Loucy (cell line): ENCODE results near the gene DOCK3.
A peak's percentile ranks its signal among the peaks of the same experiment; 100 is the strongest.

Experiments
- H2AFZ ChIP-seq: fragments of 200-600 bp; sonication (generic); 2 replicates; pipeline ENCODE4 v1.6.0; 2016; ENCODE audit warnings: antibody characterized with exemption, mild to moderate bottlenecking, low read length, moderate library complexity
- H3F3A ChIP-seq: fragments of 200-600 bp; 2 replicates; pipeline ENCODE4 v1.6.0; 2016; ENCODE audit warnings: antibody characterized with exemption, low read depth, mild to moderate bottlenecking
- H3K27me3 ChIP-seq: fragments of 200-600 bp; sonication (generic); 2 replicates; pipeline ENCODE4 v1.6.1; 2014; ENCODE audit warnings: low read length, mild to moderate bottlenecking; ENCODE audit not compliant: insufficient read depth, poor library complexity, severe bottlenecking
- H3K36me3 ChIP-seq: fragments of 200-600 bp; sonication (generic); 2 replicates; pipeline ENCODE4 v1.6.1; 2016; ENCODE audit warnings: low read length; ENCODE audit not compliant: insufficient read depth
- H3K4me1 ChIP-seq: fragments of 200-600 bp; sonication (generic); 2 replicates; pipeline ENCODE4 v1.5.1; 2014; ENCODE audit warnings: low read length, mild to moderate bottlenecking; ENCODE audit not compliant: insufficient read depth, poor library complexity, severe bottlenecking
- H3K4me2 ChIP-seq: fragments of 200-600 bp; sonication (generic); 2 replicates; pipeline ENCODE4 v1.6.0; 2014; ENCODE audit warnings: antibody characterized with exemption, low read length, low read depth, mild to moderate bottlenecking; ENCODE audit not compliant: poor library complexity, severe bottlenecking
- H3K4me3 ChIP-seq: fragments of 200-600 bp; sonication (generic); 2 replicates; pipeline ENCODE4 v1.5.1; 2014; ENCODE audit warnings: low read length, mild to moderate bottlenecking, mixed read lengths; ENCODE audit not compliant: poor library complexity, severe bottlenecking
- H3K79me2 ChIP-seq: fragments of 200-600 bp; sonication (generic); 2 replicates; pipeline ENCODE4 v1.6.1; 2014; ENCODE audit warnings: low read length; ENCODE audit not compliant: insufficient read depth
- H3K9ac ChIP-seq: fragments of 200-600 bp; sonication (generic); 2 replicates; pipeline ENCODE4 v1.6.0; 2014; ENCODE audit warnings: mild to moderate bottlenecking, low read depth, low read length, moderate library complexity; ENCODE audit not compliant: poor library complexity, severe bottlenecking
- H3K9me2 ChIP-seq: fragments of 200-600 bp; sonication (generic); replicated peaks from 2 replicates; pipeline ENCODE4 v1.6.1; 2016; ENCODE audit warnings: low read depth, low read length, mixed read lengths
- H3K9me3 ChIP-seq: fragments of 200-600 bp; sonication (generic); 2 replicates; pipeline ENCODE4 v1.6.1; 2014; ENCODE audit warnings: mild to moderate bottlenecking, antibody characterized with exemption, low read length, low read depth; ENCODE audit not compliant: insufficient read depth
- H4K20me1 ChIP-seq: fragments of 200-600 bp; sonication (generic); 2 replicates; pipeline ENCODE4 v1.6.0; 2014; ENCODE audit warnings: antibody characterized with exemption, low read length, mild to moderate bottlenecking; ENCODE audit not compliant: insufficient read depth, poor library complexity, severe bottlenecking
- CTCF ChIP-seq: fragments of 200-600 bp; sonication (generic); conservative IDR thresholded peaks from 2 replicates; pipeline ENCODE4 v1.5.1; 2014; ENCODE audit warnings: mild to moderate bottlenecking, antibody characterized with exemption, low read length
- EZH2phosphoT487 ChIP-seq: fragments of 200-600 bp; IDR thresholded peaks from 2 replicates; pipeline ENCODE4 v1.6.1; 2018; ENCODE audit warnings: antibody characterized with exemption, mild to moderate bottlenecking, moderate library complexity, borderline replicate concordance

The DOCK3 gene

GRCh38 chr3:51268132-51268531 is 593.4 kb downstream of the DOCK3 start:
- TF ChIP-seq EZH2phosphoT487: no peak
- no peak for TF ChIP-seq CTCF
- H4K20me1 ChIP-seq: no peaks in the 10 kb centered on the region
- no peaks in the 10 kb centered on the region for H3K79me2 ChIP-seq
- no peak overlapping the region for H3K9ac ChIP-seq
- H2AFZ ChIP-seq: no peak overlapping the region
- H3F3A ChIP-seq: no peaks in the 10 kb centered on the region
- no peaks in the 10 kb centered on the region for H3K4me1 ChIP-seq
- H3K9me2 ChIP-seq: no peaks in the 10 kb centered on the region
- no peaks in the 10 kb centered on the region for H3K9me3 ChIP-seq
- no peaks in the 10 kb centered on the region for H3K36me3 ChIP-seq
- H3K4me2 ChIP-seq: no peak overlapping the region
- no peaks in the 10 kb centered on the region for H3K27me3 ChIP-seq
- no peak overlapping the region for H3K4me3 ChIP-seq

GRCh38 chr3:51269466-51269865 is 594.7 kb downstream of the DOCK3 start:
- peak; percentile 25; the same call in 1 of the 2 replicates for TF ChIP-seq CTCF
- no peak for TF ChIP-seq EZH2phosphoT487
- H3K9me3 ChIP-seq: no peaks in the 10 kb centered on the region

GRCh38 chr3:51270559-51270958 is 595.8 kb downstream of the DOCK3 start:
- no peaks in the 10 kb centered on the region for H3K79me2 ChIP-seq

More at GRCh38 chr3:51269466-51269865, 594.7 kb downstream of the DOCK3 start:
- no peaks in the 10 kb centered on the region for H3K9me2 ChIP-seq
- H3K79me2 ChIP-seq: no peaks in the 10 kb centered on the region
- H3K4me1 ChIP-seq: no peaks in the 10 kb centered on the region
- H3K4me3 ChIP-seq: no peak overlapping the region
- no peaks in the 10 kb centered on the region for H3K36me3 ChIP-seq
- H2AFZ ChIP-seq: no peak overlapping the region
- no peaks in the 10 kb centered on the region for H3K27me3 ChIP-seq
- no peak overlapping the region for H3K4me2 ChIP-seq
- H3K9ac ChIP-seq: no peak overlapping the region
- no peaks in the 10 kb centered on the region for H4K20me1 ChIP-seq
- H3F3A ChIP-seq: no peaks in the 10 kb centered on the region

More at GRCh38 chr3:51270559-51270958, 595.8 kb downstream of the DOCK3 start:
- no peak overlapping the region for H3K9ac ChIP-seq
- no peaks in the 10 kb centered on the region for H3K36me3 ChIP-seq
- H3F3A ChIP-seq: no peaks in the 10 kb centered on the region
- H3K4me2 ChIP-seq: no peak overlapping the region
- no peaks in the 10 kb centered on the region for H3K4me1 ChIP-seq
- H3K9me3 ChIP-seq: no peaks in the 10 kb centered on the region
- no peaks in the 10 kb centered on the region for H3K27me3 ChIP-seq
- 0 out of 2 replicates have a peak overlapping the region, but pooled peaks have one; percentile 42 for H2AFZ ChIP-seq
- no peaks in the 10 kb centered on the region for H3K9me2 ChIP-seq
- no peaks in the 10 kb centered on the region for H4K20me1 ChIP-seq
- TF ChIP-seq EZH2phosphoT487: no peak
- no peak for TF ChIP-seq CTCF
- no peak overlapping the region for H3K4me3 ChIP-seq
